Body of pancreas (tissue), 4 donors: ENCODE measurements around the gene POLR1A.

Experiments
- POLR2A ChIP-seq, 3 donors: fragments of 450-650 bp; IDR thresholded peaks; one replicate each; pipeline ENCODE4 v1.6.1; 2016; ENCODE audit warnings: antibody characterized with exemption in 3 of 3, mild to moderate bottlenecking in 2 of 3
- TF ChIP-seq, protein P1 (sequence below), 7 experiments: fragments of 450-650 bp in 4 of 7; fragments of 200-600 bp in 3 of 7; sonication (generic) in 3 of 7; IDR thresholded peaks; one replicate each; pipeline ENCODE4 v1.5.1; 2016 to 2019; ENCODE audit warnings: antibody characterized with exemption in 7 of 7

DNA sequence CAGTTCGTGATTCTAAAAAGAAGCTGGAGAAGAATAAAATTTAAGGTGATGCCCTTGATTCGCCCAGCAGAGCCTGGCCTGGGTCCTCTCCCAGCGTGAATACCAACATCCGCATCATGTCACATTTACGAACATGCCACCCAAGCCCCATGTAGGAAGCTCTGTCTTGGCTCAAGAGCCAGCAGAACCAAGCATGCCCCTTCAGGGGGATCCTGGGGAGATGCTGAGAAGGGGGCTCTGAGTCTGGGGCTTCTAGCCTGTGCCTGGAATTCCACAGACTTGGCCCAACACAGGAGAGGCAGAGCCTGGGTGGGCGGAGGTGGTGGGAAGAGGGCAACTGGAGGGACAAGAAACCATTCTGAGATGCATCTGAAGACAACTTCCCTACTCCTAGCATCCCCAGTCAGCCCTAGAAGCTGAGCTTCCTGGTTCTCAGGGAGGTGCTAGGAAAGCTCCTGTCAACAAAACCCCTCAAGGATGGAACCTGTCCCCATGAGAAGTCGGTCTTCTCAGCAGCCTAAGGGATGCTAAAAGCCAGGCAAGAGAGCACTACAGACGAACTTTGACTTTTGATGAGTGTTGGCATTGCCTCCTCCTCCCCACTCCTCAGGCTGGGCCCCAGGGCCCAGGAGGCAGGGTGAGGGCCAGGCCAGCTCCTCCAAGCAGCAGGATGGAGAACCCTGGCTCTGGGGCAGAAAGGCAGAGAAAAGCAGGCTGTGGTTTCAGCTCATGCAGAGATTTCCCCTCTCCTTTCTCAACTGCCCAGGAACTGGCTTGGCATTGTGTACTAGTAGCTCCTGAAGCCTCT is 57.9 kb downstream of the POLR1A start:
- TF ChIP-seq, protein P1, sequence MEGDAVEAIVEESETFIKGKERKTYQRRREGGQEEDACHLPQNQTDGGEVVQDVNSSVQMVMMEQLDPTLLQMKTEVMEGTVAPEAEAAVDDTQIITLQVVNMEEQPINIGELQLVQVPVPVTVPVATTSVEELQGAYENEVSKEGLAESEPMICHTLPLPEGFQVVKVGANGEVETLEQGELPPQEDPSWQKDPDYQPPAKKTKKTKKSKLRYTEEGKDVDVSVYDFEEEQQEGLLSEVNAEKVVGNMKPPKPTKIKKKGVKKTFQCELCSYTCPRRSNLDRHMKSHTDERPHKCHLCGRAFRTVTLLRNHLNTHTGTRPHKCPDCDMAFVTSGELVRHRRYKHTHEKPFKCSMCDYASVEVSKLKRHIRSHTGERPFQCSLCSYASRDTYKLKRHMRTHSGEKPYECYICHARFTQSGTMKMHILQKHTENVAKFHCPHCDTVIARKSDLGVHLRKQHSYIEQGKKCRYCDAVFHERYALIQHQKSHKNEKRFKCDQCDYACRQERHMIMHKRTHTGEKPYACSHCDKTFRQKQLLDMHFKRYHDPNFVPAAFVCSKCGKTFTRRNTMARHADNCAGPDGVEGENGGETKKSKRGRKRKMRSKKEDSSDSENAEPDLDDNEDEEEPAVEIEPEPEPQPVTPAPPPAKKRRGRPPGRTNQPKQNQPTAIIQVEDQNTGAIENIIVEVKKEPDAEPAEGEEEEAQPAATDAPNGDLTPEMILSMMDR (IDR thresholded peaks at IDR 0.05) = no peak
- no peak for TF ChIP-seq POLR2A (IDR thresholded peaks at IDR 0.05)
